K562 (cell line): ENCODE measurements around the gene DDX5. TPM values are rescaled to one million over a fixed set of nuclear protein-coding genes. Genes with fewer than 3 reads are reported as not detected.

ENCODE experiments used
- CTBP1 ChIP-seq: fragments of 450-650 bp; IDR thresholded peaks from 2 replicates; pipeline ENCODE4 v1.6.1; 2016; ENCODE audit warnings: borderline replicate concordance
- DMBX1 ChIP-seq: fragments of 250-450 bp; sonication (Bioruptor Pico); IDR thresholded peaks from 2 replicates; pipeline ENCODE4 v1.8.0; 2022; ENCODE audit warnings: inconsistent platforms, mild to moderate bottlenecking, moderate library complexity, borderline replicate concordance
- EP400 ChIP-seq: fragments of 450-650 bp; IDR thresholded peaks from 2 replicates; pipeline ENCODE4 v1.6.1; 2017; ENCODE audit warnings: antibody characterized with exemption, mild to moderate bottlenecking, moderate library complexity
- FOSL1 ChIP-seq: fragments of 200-800 bp; sonication (Bioruptor generic); conservative IDR thresholded peaks from 2 replicates; pipeline ENCODE4 v1.6.1; 2016; ENCODE audit warnings: missing genetic modification characterization, missing compliant biosample characterization
- HEY1 ChIP-seq: fragments of 250-450 bp; sonication (Bioruptor Pico); IDR thresholded peaks from 2 replicates; pipeline ENCODE4 v1.5.0; 2020; ENCODE audit warnings: mild to moderate bottlenecking, moderate library complexity, borderline replicate concordance
- NFIC ChIP-seq: fragments of 450-650 bp; IDR thresholded peaks from 2 replicates; pipeline ENCODE4 v1.6.1; 2017; ENCODE audit warnings: mild to moderate bottlenecking, inconsistent platforms
- TBP ChIP-seq: optimal IDR thresholded peaks from 2 replicates; pipeline ENCODE3; 2011; ENCODE audit warnings: low read depth, low read length, improper control_type of control experiment
- TEAD4 ChIP-seq, 2 experiments: sonication (generic) in 1 of 2; formaldehyde crosslinking in 1 of 2; IDR thresholded peaks; 2 replicates each; pipeline versions ENCODE4 v1.6.1 to v1.8.0; 2012 to 2022; ENCODE audit warnings: borderline replicate concordance in 1 of 2, inconsistent platforms in 1 of 2, low read length in 1 of 2, mild to moderate bottlenecking in 1 of 2, missing genetic modification reagents in 1 of 2
- ZNF347 ChIP-seq: fragments of 450-650 bp; formaldehyde crosslinking; IDR thresholded peaks from 2 replicates; pipeline ENCODE4 v1.4.0; 2020; ENCODE audit warnings: low read depth, mild to moderate bottlenecking, moderate library complexity
- ZNF592 ChIP-seq: fragments of 450-650 bp; IDR thresholded peaks from 2 replicates; pipeline ENCODE4 v1.6.1; 2017; ENCODE audit warnings: antibody characterized with exemption, mild to moderate bottlenecking
- polyA plus RNA-seq, 8 experiments: library from polyadenylated mRNA; depleted of rRNA in 4 of 8; stranded (reverse) in 5 of 8; unstranded in 3 of 8; fragments of >200 nt; fragmentation: Nextera tagmentation in 2 of 8; fragmentation: Illumina TruSeq in 1 of 8; extraction: Ambion mirVana in 2 of 8; extraction: Trizol in 1 of 8; gene quantifications; 2 replicates each; pipeline versions ENCODE4 v1.2.1 to v1.2.3, GENCODE V29; 2011 to 2014; ENCODE audit warnings: inconsistent platforms in 1 of 8, missing spikeins in 1 of 8
- total RNA-seq, 7 experiments: library from RNA; depleted of rRNA in 6 of 7; stranded (reverse); fragments of >200 nt in 6 of 7; fragmentation: Illumina TruSeq in 2 of 7; extraction: Trizol in 2 of 7; gene quantifications; 2 replicates each; pipeline versions ENCODE4 v1.2.1 to v1.2.3, GENCODE V29; 2011 to 2021; ENCODE audit warnings: low replicate concordance in 1 of 7

The DDX5 gene
- total and polyA plus RNA-seq, 9 of the 15 experiments (the other 6 are each of a cell fraction or from before 2014, with no cell fraction given), result 306 to 1,639 (median 604) TPM

- 0 out of 2 replicates have a peak, but pooled peaks have one; percentile 22 for TF ChIP-seq ZNF592
- peak; percentile 87; the same call in 1 of the 2 replicates for TF ChIP-seq CTBP1
- TF ChIP-seq TBP, result no peak
- TF ChIP-seq ZNF347, result no peak
- TF ChIP-seq FOSL1 (tag), result peak; percentile 27; the same call in 1 of the 2 replicates
- no peak for TF ChIP-seq HEY1 (CRISPR knock-in tag)
- peak; percentile 45; the same call in 1 of the 2 replicates for TF ChIP-seq DMBX1 (CRISPR knock-in tag)
- TF ChIP-seq TEAD4 (IDR thresholded peaks at IDR 0.05; ENCODE audit: low read length), result peak; percentile 91
- TF ChIP-seq TEAD4 (CRISPR knock-in tag; IDR thresholded peaks at IDR 0.05; ENCODE audit: borderline replicate concordance), result no peak
- TF ChIP-seq EP400, result peak; percentile 61; the same call in 1 of the 2 replicates
- TF ChIP-seq NFIC, result peak; percentile 74
- TF ChIP-seq, all 486 proteins: peak for 84
These were observed 31.4 kb upstream of the DDX5 start (continued) for GRCh38 chr17:64537488-64537887.
